Right renal pelvis (tissue), 4 donors: ENCODE results near the gene MYL7. TPM values are rescaled to one million over a fixed set of nuclear protein-coding genes. Genes with fewer than 3 reads are reported as not detected.
"Not testable (repeated sequence)": the region's sequence is repeated elsewhere in the genome, so short reads cannot be mapped to it uniquely, and the experiment has no call there.

Source experiments
- DNase-seq, 4 donors: peaks; one replicate each; pipeline ENCODE4 v3.0.0-alpha.2; 2013; ENCODE audit warnings: low read depth in 4 of 4, low spot score in 3 of 4, missing footprints in 1 of 4
- polyA plus RNA-seq, 4 donors: library from polyadenylated mRNA; unstranded; fragments of 120-200 nt; gene quantifications; one replicate each; pipeline ENCODE4 v1.2.1, GENCODE V29; 2013; ENCODE audit not compliant: insufficient read length in 4 of 4

MYL7 gene
- polyA plus RNA-seq, 4 donors = 0.37 to 0.99 (median 0.56) TPM

DNA sequence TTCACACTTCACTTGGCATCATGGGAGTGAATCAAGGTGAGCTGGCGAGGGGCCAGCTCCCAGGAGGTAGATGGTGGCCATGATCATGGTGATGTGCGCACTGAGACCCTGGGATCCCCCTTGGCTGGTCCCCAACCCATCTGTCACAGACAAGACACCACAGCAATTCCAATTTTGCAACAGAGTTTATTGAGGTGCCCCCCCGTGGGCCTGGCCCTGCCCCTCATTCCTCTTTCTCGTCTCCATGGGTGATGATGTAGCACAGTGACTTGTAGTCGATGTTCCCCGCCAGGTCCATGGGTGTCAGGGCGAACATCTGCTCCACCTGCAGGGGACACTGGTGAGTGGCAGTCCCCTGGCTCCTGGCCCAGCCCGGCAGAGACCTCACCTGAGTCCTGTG, 2.4 kb downstream of the MYL7 start:
- no peak for DNase-seq

DNA sequence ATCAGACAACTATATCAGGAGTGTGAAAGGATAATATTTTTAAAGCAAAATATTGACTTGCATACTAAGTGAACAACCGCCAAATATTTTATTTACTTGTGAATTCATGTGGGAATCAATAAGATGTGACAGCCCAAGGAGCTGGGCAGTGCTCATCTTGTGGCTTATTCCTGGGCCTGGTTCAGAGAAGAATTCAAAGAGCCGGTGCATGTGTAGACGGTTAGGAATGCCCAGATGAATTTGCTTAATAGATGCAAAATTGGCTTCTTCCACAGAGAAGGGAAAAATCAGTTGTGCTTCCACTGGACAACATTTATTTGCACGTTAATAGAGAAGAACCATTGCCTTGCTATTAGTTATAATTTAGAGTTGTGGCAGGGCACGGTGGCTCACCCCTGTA, 4.4 kb downstream of the MYL7 start:
- no peak for DNase-seq

GRCh38 chr7:44134943-44135628, 6.0 kb downstream of the MYL7 start:
- no peak for DNase-seq

DNA sequence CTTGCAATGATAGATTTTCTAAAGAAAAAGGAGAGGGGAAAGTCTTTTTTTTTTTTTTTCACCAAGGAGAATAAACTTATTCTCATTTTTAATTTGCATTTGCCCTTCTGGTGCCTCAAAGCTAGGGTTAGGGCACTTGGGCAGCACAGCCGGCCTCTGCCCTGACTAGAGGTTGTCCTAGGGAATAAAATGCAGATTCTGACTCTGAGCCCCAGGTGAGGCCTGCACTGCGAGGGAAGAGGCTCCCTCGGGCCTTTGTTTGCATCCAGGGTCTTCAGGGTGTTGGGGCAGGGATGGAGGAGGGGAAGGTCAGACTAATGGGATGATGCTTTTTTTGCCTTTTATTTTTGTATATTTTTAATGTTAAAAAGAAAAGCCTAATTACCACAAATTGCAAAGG, 7.8 kb downstream of the MYL7 start:
- DNase-seq = no peak

- DNase-seq = no peak
Measured at GRCh38 chr7:44132039-44132438, 9.1 kb downstream of the MYL7 start.

DNA sequence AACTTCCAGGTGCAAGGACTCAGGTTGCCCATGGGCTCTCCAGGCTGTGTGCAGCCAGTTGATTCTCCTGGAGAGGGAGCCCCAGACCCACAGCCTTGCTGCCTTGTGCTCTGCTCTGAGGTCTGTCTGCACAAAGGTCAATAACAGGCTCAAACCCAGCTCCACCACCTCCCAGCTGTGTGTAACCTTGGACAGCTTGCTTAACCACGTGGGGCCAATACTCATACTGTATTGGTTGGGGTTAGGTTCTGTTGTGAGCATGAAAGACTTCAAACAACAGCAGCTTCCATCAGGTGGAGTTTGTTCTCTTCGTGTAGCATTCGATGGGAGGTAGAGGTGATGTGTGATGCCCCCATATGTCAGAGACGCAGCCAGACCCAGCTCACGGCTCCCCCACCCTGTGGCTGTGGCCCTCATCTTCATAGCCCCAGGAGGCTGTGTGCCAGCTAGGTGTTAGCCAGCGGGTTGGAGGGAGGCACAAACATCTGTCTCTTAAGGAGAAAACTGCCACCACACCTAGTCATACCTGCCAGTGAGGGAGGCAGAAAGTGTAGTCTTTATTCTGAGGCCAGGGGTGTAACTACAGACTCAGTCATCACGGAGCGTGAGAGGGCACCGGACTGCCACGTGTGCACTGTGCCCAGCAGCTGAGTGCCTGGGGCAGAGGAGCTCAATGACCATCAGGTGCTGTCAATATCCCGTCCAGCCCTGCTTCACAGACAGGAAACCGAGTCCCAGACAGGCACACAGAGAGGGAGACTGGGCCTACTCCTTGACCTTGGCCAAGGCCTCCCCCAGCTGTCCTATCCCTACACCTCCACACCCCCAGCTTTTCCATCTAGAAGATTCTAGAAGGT, 9.7 kb downstream of the MYL7 start:
- no peak for DNase-seq

GRCh38 chr7:44128721-44129582, 12.2 kb downstream of the MYL7 start:
- no peak for DNase-seq

- DNase-seq = no peak
Measured at GRCh38 chr7:44127161-44127560, 14.0 kb downstream of the MYL7 start.

DNA sequence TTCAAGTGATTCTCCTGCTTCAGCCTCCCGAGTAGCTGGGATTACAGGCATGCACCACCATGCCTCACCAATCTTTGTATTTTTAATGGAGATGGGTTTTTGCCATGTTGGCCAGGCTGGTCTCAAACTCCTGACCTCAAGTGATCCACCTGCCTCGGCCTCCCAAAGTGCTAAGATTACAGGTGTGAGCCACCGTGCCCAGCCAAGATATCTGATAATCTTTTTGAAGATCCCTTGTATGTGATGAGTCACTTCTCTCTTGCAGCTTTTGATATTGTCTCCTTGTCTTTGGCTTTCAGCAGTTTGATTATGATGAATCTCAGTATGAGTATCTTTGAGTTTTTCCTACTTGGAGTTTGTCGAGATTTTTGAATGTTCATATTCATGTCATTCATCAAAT, 14.6 kb downstream of the MYL7 start:
- DNase-seq = not testable (repeated sequence)

GRCh38 chr7:44124822-44125202, 16.3 kb downstream of the MYL7 start:
- no peak for DNase-seq

GRCh38 chr7:44123190-44124003, 17.7 kb downstream of the MYL7 start, which contains the start of gene POLD2:
POLD2 (minus strand) TSS chr7:44123548; CDS start chr7:44122053, 1,495 bp downstream.
- peak; percentile 92 to 96 (median 94) for DNase-seq

DNA sequence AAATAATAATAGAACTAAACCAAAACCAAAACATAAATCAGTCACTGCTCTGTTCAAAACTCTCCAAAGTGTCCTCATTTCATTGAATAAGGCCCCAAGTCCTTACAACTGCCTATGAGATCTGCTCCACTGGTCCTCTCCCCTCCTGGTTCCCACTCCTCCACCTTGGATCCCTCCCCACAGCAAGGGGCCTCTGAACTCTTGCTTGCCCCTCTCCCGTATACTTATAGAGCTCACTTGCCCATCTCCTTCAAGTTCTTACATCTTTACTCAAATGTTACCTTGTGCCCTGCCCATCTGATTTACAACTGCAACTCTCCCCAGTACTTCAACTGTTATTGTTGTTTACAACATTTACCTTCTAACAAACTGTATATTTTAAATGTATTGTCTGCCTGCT, 18.6 kb downstream of the MYL7 start:
- no peak for DNase-seq

DNA sequence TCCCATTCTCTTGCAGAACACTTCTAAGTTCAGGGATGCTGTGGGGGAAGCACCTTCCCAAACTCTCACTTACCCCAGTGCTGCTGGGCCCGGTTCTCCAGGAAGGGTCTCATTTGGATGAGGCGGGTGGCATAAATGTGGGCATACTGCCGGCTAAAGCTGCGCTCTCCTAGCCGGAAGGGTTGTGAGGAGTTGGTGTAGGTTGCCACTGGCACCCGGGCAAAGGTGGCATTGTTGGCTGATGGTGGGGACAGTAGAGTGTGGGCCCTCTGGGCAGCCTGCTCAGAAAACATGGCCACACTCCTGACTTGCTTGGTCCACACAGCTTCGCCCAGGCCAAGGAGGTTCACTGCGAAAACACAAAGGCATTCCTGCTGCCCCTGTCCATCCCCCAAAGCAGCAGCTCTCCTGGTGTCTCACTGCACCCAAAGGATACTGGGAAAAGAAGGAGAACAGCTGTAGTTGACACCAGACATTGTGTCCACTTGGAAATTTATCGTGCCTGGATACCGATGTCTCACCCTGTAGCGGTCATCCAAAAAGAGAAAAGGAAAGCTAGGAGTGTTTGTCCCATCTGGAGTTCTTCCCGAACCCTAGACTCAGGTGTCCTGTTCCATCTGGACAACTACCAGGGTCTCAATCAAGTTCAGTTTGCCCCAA, 19.2 kb downstream of the MYL7 start:
- no peak for DNase-seq

- no peak for DNase-seq
Measured at GRCh38 chr7:44120395-44120794, 20.7 kb downstream of the MYL7 start.

- DNase-seq = no peak
Measured at GRCh38 chr7:44119829-44120380, 21.2 kb downstream of the MYL7 start.

- DNase-seq = no peak
Measured at GRCh38 chr7:44117801-44118429, 23.2 kb downstream of the MYL7 start.

GRCh38 chr7:44116789-44117666, 24.1 kb downstream of the MYL7 start:
- DNase-seq = no peak
